Measurements from ENCODE around the gene AKT1S1.

DNA sequence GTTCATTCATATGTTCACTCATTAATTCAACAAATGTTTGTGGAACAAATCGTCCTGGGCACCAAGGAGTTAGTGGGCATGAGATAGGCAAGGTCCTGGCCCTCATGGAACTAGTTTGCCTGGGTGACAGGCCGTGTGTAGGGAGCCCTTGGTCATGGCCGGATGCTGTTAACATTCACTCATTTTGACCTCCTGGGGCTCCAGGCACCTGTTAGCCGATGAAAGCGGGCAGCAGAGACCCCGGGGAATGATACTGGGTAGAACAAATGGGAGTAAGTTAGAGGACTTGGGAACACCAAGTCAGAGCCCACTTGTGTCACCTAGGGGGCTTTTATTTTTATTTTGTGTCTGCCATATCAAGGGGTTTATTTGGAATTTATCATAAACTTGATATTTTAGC, 52.5 kb downstream of the AKT1S1 start:
- TF ChIP-seq ZNF510 (tag by site-specific recombination; IDR thresholded peaks at IDR 0.05; ENCODE audit: insufficient replicate concordance): no peak
- TF ChIP-seq, protein P1, sequence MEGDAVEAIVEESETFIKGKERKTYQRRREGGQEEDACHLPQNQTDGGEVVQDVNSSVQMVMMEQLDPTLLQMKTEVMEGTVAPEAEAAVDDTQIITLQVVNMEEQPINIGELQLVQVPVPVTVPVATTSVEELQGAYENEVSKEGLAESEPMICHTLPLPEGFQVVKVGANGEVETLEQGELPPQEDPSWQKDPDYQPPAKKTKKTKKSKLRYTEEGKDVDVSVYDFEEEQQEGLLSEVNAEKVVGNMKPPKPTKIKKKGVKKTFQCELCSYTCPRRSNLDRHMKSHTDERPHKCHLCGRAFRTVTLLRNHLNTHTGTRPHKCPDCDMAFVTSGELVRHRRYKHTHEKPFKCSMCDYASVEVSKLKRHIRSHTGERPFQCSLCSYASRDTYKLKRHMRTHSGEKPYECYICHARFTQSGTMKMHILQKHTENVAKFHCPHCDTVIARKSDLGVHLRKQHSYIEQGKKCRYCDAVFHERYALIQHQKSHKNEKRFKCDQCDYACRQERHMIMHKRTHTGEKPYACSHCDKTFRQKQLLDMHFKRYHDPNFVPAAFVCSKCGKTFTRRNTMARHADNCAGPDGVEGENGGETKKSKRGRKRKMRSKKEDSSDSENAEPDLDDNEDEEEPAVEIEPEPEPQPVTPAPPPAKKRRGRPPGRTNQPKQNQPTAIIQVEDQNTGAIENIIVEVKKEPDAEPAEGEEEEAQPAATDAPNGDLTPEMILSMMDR (tag by site-specific recombination; IDR thresholded peaks at IDR 0.05): no peak
- no peak for TF ChIP-seq ZNF223 (tag by site-specific recombination; IDR thresholded peaks at IDR 0.05)
- no peak for TF ChIP-seq ZBTB7A (tag by site-specific recombination; IDR thresholded peaks at IDR 0.05; ENCODE audit: low read depth)
